ENCODE data around the gene TAGAP. TPM values are rescaled to one million over a fixed set of nuclear protein-coding genes. Genes with fewer than 3 reads are reported as not detected.
"Not testable (repeated sequence)": the region's sequence is repeated elsewhere in the genome, so short reads cannot be mapped to it uniquely, and the experiment has no call there.

Gene TAGAP
- total RNA-seq, 1 experiment from 2014 or later = 5.7 TPM

GRCh38 chr6:159005436-159005835 is 39.4 kb downstream of the TAGAP start:
- Histone ChIP-seq H3K27ac (no peak overlapping the region), H3K36me3 (no peaks in the 10 kb centered on the region), H3K27me3 (replicated peaks) (no peaks in the 10 kb centered on the region), H3K4me3 (no peak overlapping the region), H3K9me3 (replicated peaks) (no peaks in the 10 kb centered on the region), H3K4me1 (replicated peaks) (peaks cover 19% of the 10 kb centered on the region)
- no peak for DNase-seq (ENCODE audit: low read depth in 1 of 2, low spot score in 2 of 2)

GRCh38 chr6:159004592-159004991 is 40.2 kb downstream of the TAGAP start:
- Histone ChIP-seq H3K4me3 (no peak overlapping the region), H3K36me3 (no peaks in the 10 kb centered on the region), H3K27me3 (replicated peaks) (no peaks in the 10 kb centered on the region), H3K9me3 (replicated peaks) (no peaks in the 10 kb centered on the region), H3K27ac (no peak overlapping the region), H3K4me1 (replicated peaks) (peaks cover 20% of the 10 kb centered on the region)
- DNase-seq (ENCODE audit: low read depth in 1 of 2, low spot score in 2 of 2) = no peak

GRCh38 chr6:159002432-159003155 is 42.2 kb downstream of the TAGAP start:
- Histone ChIP-seq H3K27ac (no peak overlapping the region), H3K4me1 (replicated peaks) (peaks cover 25% of the 10 kb centered on the region), H3K27me3 (replicated peaks) (no peaks in the 10 kb centered on the region), H3K36me3 (no peaks in the 10 kb centered on the region), H3K4me3 (no peak overlapping the region), H3K9me3 (replicated peaks) (no peaks in the 10 kb centered on the region)
- no peak for DNase-seq (ENCODE audit: low read depth in 1 of 2, low spot score in 2 of 2)

- H3K9me3 ChIP-seq (replicated peaks) = no peaks in the 10 kb centered on the region
- H3K27me3 ChIP-seq (replicated peaks) = no peaks in the 10 kb centered on the region
- peak within 1 kb of the TSS; percentile 76 for H3K27ac ChIP-seq
- peak; percentile 96 to 97 for DNase-seq (ENCODE audit: low read depth in 1 of 2, low spot score in 2 of 2)
- peaks cover 35% of the 10 kb centered on the region for H3K4me1 ChIP-seq (replicated peaks)
- H3K36me3 ChIP-seq = no peaks in the 10 kb centered on the region
- peak within 1 kb of the TSS; percentile 58 for H3K4me3 ChIP-seq
These were observed 45.0 kb downstream of the TAGAP start, which contains the start of gene RSPH3 for GRCh38 chr6:158999666-159000403. RSPH3 (minus strand) TSS chr6:159000202; CDS start chr6:158999550, 652 bp downstream.

GRCh38 chr6:158999154-158999665 is 45.6 kb downstream of the TAGAP start:
- H3K4me1 ChIP-seq (replicated peaks) = peaks cover 35% of the 10 kb centered on the region
- no peaks in the 10 kb centered on the region for H3K9me3 ChIP-seq (replicated peaks)
- H3K36me3 ChIP-seq = no peaks in the 10 kb centered on the region
- peak overlapping the region; percentile 58 for H3K4me3 ChIP-seq
- no peaks in the 10 kb centered on the region for H3K27me3 ChIP-seq (replicated peaks)
- DNase-seq (ENCODE audit: low read depth in 1 of 2, low spot score in 2 of 2) = no peak
- H3K27ac ChIP-seq = peak overlapping the region; percentile 76; the same call in 1 of the 2 replicates

- H3K36me3 ChIP-seq = no peaks in the 10 kb centered on the region; the same call in 1 of the 2 replicates
- H3K9me3 ChIP-seq (replicated peaks) = no peaks in the 10 kb centered on the region
- H3K4me1 ChIP-seq (replicated peaks) = peaks cover 26% of the 10 kb centered on the region
- no peaks in the 10 kb centered on the region for H3K27me3 ChIP-seq (replicated peaks)
- H3K27ac ChIP-seq = no peak overlapping the region
- H3K4me3 ChIP-seq = no peak overlapping the region
- no peak for DNase-seq (ENCODE audit: low read depth in 1 of 2, low spot score in 2 of 2)
These were observed 47.9 kb downstream of the TAGAP start for GRCh38 chr6:158996856-158997255.

GRCh38 chr6:158993639-158994038 is 51.2 kb downstream of the TAGAP start:
- H3K36me3 ChIP-seq = no peaks in the 10 kb centered on the region; the same call in 1 of the 2 replicates
- no peak for DNase-seq (ENCODE audit: low read depth in 1 of 2, low spot score in 2 of 2)
- no peaks in the 10 kb centered on the region for H3K27me3 ChIP-seq (replicated peaks)
- no peak overlapping the region for H3K27ac ChIP-seq
- no peaks in the 10 kb centered on the region; the same call in 1 of the 2 replicates for H3K9me3 ChIP-seq (replicated peaks)
- peaks cover 10% of the 10 kb centered on the region for H3K4me1 ChIP-seq (replicated peaks)
- H3K4me3 ChIP-seq = no peak overlapping the region

- DNase-seq (ENCODE audit: low read depth in 1 of 2, low spot score in 2 of 2) = no peak
- no peaks in the 10 kb centered on the region for H3K27me3 ChIP-seq (replicated peaks)
- no peak overlapping the region for H3K4me3 ChIP-seq
- no peak overlapping the region for H3K27ac ChIP-seq
- H3K9me3 ChIP-seq (replicated peaks) = no peaks in the 10 kb centered on the region; the same call in 1 of the 2 replicates
- H3K36me3 ChIP-seq = no peaks in the 10 kb centered on the region; the same call in 1 of the 2 replicates
- peaks cover 10% of the 10 kb centered on the region for H3K4me1 ChIP-seq (replicated peaks)
These were observed 53.6 kb downstream of the TAGAP start for GRCh38 chr6:158991017-158991723.

- H3K4me3 ChIP-seq; H3K4me1 ChIP-seq (replicated peaks); H3K27me3 ChIP-seq (replicated peaks); H3K27ac ChIP-seq; H3K9me3 ChIP-seq (replicated peaks); DNase-seq (ENCODE audit: low read depth in 1 of 2, low spot score in 2 of 2); H3K36me3 ChIP-seq: not testable (repeated sequence)
These were observed 55.1 kb downstream of the TAGAP start for GRCh38 chr6:158989711-158990110.

GRCh38 chr6:158988477-158988876 is 56.3 kb downstream of the TAGAP start:
- Histone ChIP-seq H3K27me3 (replicated peaks) (no peaks in the 10 kb centered on the region), H3K27ac (no peak overlapping the region), H3K36me3 (no peaks in the 10 kb centered on the region), H3K4me1 (replicated peaks) (no peaks in the 10 kb centered on the region), H3K9me3 (replicated peaks) (no peaks in the 10 kb centered on the region; the same call in 1 of the 2 replicates), H3K4me3 (no peak overlapping the region)
- no peak for DNase-seq (ENCODE audit: low read depth in 1 of 2, low spot score in 2 of 2)

GRCh38 chr6:158987657-158988056 is 57.1 kb downstream of the TAGAP start:
- Histone ChIP-seq H3K4me3 (no peak overlapping the region), H3K36me3 (no peaks in the 10 kb centered on the region), H3K27me3 (replicated peaks) (no peaks in the 10 kb centered on the region)

More at GRCh38 chr6:158987657-158988056, 57.1 kb downstream of the TAGAP start:
- DNase-seq (ENCODE audit: low read depth in 1 of 2, low spot score in 2 of 2) = no peak
- Histone ChIP-seq H3K9me3 (replicated peaks) (no peaks in the 10 kb centered on the region; the same call in 1 of the 2 replicates), H3K27ac (no peak overlapping the region), H3K4me1 (replicated peaks) (no peaks in the 10 kb centered on the region)

Measured in SJSA1 (cell line).